Measurements from ENCODE around the gene LPCAT1.

DNA sequence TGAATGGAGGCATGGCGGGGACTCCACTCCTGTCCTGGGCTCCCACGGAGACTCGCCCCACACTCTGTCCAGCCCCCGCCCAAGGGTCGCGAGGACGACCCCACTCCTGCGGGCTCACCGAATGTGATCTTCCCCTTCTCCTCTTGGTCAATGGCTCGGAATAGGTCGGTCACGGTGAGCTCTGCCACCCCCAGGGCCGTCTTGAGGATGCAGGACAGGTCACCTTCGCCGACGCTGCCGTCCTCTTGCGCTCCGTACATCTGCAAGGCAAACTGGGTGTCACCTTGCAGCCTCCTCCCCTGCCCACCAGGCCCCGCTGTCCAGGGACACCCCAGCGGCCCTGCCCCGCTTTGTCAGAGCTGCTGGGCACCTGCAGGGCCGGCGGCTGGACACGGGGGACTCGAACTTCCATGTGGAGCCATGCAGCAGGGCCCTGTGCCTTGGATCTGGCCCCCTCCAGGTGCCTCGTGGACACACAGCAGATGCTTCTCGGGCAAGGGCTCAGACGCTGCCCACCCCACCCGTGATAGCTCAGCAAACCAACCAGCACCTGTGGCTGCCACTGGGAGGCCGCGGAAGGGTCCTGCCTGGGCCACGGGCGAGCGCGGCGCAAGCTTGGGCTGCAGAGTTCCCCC lies 57.0 kb downstream of the LPCAT1 start:
- TF ChIP-seq POLR2A (IDR thresholded peaks at IDR 0.05), result no peak
- TF ChIP-seq, protein P1, sequence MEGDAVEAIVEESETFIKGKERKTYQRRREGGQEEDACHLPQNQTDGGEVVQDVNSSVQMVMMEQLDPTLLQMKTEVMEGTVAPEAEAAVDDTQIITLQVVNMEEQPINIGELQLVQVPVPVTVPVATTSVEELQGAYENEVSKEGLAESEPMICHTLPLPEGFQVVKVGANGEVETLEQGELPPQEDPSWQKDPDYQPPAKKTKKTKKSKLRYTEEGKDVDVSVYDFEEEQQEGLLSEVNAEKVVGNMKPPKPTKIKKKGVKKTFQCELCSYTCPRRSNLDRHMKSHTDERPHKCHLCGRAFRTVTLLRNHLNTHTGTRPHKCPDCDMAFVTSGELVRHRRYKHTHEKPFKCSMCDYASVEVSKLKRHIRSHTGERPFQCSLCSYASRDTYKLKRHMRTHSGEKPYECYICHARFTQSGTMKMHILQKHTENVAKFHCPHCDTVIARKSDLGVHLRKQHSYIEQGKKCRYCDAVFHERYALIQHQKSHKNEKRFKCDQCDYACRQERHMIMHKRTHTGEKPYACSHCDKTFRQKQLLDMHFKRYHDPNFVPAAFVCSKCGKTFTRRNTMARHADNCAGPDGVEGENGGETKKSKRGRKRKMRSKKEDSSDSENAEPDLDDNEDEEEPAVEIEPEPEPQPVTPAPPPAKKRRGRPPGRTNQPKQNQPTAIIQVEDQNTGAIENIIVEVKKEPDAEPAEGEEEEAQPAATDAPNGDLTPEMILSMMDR (IDR thresholded peaks at IDR 0.05), result no peak
- no peak for TF ChIP-seq EP300 (IDR thresholded peaks at IDR 0.05)
- TF ChIP-seq POLR2AphosphoS5 (IDR thresholded peaks at IDR 0.05), result no peak

All from stomach (tissue), 4 donors.